HG03442 (cell line): ENCODE measurements around the gene PDE4B.

Experiments used
- ATAC-seq: cut with Tn5 transposase; IDR thresholded peaks from one replicate; pipeline ENCODE4 v1.9.1; 2021; ENCODE audit warnings: mild to moderate bottlenecking, moderate library complexity; ENCODE audit not compliant: unreplicated experiment

PDE4B gene

GRCh38 chr1:66372522-66373101, 579.9 kb downstream of the PDE4B start:
- ATAC-seq = no peak

GRCh38 chr1:66373157-66373591, 580.5 kb downstream of the PDE4B start:
- ATAC-seq = no peak

- ATAC-seq = peak; percentile 36
Observed at GRCh38 chr1:66374148-66374547, 581.5 kb downstream of the PDE4B start.

- ATAC-seq = peak; percentile 50
Observed at GRCh38 chr1:66374561-66375111, 581.9 kb downstream of the PDE4B start.

- no peak for ATAC-seq
Observed at GRCh38 chr1:66375125-66375524, 582.4 kb downstream of the PDE4B start.

- peak; percentile 99 for ATAC-seq
Observed at GRCh38 chr1:66380452-66381212, 587.9 kb downstream of the PDE4B start.

- no peak for ATAC-seq
Observed at GRCh38 chr1:66381621-66382275, 589.1 kb downstream of the PDE4B start.

- no peak for ATAC-seq
Observed at GRCh38 chr1:66383168-66383567, 590.5 kb downstream of the PDE4B start.

GRCh38 chr1:66383611-66384010, 590.9 kb downstream of the PDE4B start:
- ATAC-seq = no peak

GRCh38 chr1:66384258-66384921, 591.7 kb downstream of the PDE4B start:
- ATAC-seq = no peak

GRCh38 chr1:66386712-66387111, 594.0 kb downstream of the PDE4B start:
- ATAC-seq = no peak

GRCh38 chr1:66388913-66389312, 596.2 kb downstream of the PDE4B start:
- ATAC-seq = no peak

GRCh38 chr1:66393586-66394287, 601.0 kb downstream of the PDE4B start:
- ATAC-seq = no peak

- ATAC-seq = no peak
Observed at GRCh38 chr1:66394603-66395002, 601.9 kb downstream of the PDE4B start.

- ATAC-seq = peak; percentile 15
Observed at GRCh38 chr1:66395202-66396061, 602.7 kb downstream of the PDE4B start.

- peak; percentile 52 for ATAC-seq
Observed at GRCh38 chr1:66396212-66396890, 603.7 kb downstream of the PDE4B start.

- ATAC-seq = peak; percentile 33
Observed at GRCh38 chr1:66397192-66397591, 604.5 kb downstream of the PDE4B start.

- peak; percentile 23 for ATAC-seq
Observed at GRCh38 chr1:66399888-66400529, 607.3 kb downstream of the PDE4B start.

- no peak for ATAC-seq
Observed at GRCh38 chr1:66400660-66401059, 608.0 kb downstream of the PDE4B start.
